H1 (cell line): ENCODE data around the gene IL26. TPM values are rescaled to one million over a fixed set of nuclear protein-coding genes. Genes with fewer than 3 reads are reported as not detected.

Experiments
- CTCF ChIA-PET: fragments of 300-600 bp; sonication (Branson Sonifier 250); formaldehyde crosslinking; loops from one replicate; lab custom pipeline; 2021; ENCODE audit not compliant: partially characterized antibody; lab: Charles Lee
- POLR2A ChIA-PET: fragments of 300-600 bp; sonication (Branson Sonifier 250); formaldehyde crosslinking; loops from one replicate; lab custom pipeline; 2021; ENCODE audit warnings: inconsistent platforms; ENCODE audit not compliant: partially characterized antibody; lab: Charles Lee
- DNase-seq, 2 experiments: peaks; one replicate each; pipeline versions ENCODE4 v3.0.0 to v3.0.0-alpha.2; 2010 to 2022; ENCODE audit warnings: low spot score in 2 of 2, low read depth in 1 of 2, mixed read lengths in 1 of 2
- FAIRE-seq: peaks from 2 replicates; lab custom pipeline; 2011; peaks lifted over from hg19 to GRCh38; lab: Jason Lieb, UNC
- H2AFZ ChIP-seq: 2 replicates; pipeline ENCODE4 v1.8.1; 2012; ENCODE audit warnings: low read length, inconsistent platforms
- H2AK5ac ChIP-seq: 2 replicates; pipeline ENCODE4 v1.6.1; 2013; ENCODE audit warnings: low read depth, low read length
- H2BK120ac ChIP-seq: replicated peaks from 2 replicates; pipeline ENCODE3; 2013; ENCODE audit warnings: low read depth, low read length, inconsistent platforms
- H2BK12ac ChIP-seq: 2 replicates; pipeline ENCODE4 v1.6.1; 2013; ENCODE audit warnings: low read depth, low read length
- H2BK15ac ChIP-seq: 2 replicates; pipeline ENCODE4 v1.6.1; 2013; ENCODE audit warnings: low read length
- H2BK20ac ChIP-seq: 2 replicates; pipeline ENCODE4 v1.6.1; 2013; ENCODE audit warnings: low read length
- H2BK5ac ChIP-seq: 2 replicates; pipeline ENCODE4 v1.6.1; 2013; ENCODE audit warnings: low read depth, low read length
- H3K14ac ChIP-seq: 2 replicates; pipeline ENCODE4 v1.6.1; 2013; ENCODE audit warnings: inconsistent platforms; ENCODE audit not compliant: insufficient read length
- H3K18ac ChIP-seq: 2 replicates; pipeline ENCODE4 v1.6.1; 2013; ENCODE audit warnings: low read length; ENCODE audit errors: extremely low read depth
- H3K23ac ChIP-seq: 2 replicates; pipeline ENCODE4 v1.6.1; 2013; ENCODE audit warnings: inconsistent platforms; ENCODE audit not compliant: insufficient read length
- H3K23me2 ChIP-seq: 2 replicates; pipeline ENCODE4 v1.6.1; 2013; ENCODE audit warnings: low read depth, low read length
- H3K27ac ChIP-seq: 2 replicates; pipeline ENCODE4 v1.6.1; 2011; ENCODE audit warnings: low read depth, low read length, inconsistent platforms
- H3K27me3 ChIP-seq, 4 experiments: replicated peaks in 1 of 4; 1 replicate in 1 of 4; 2 replicates in 3 of 4; pipeline versions ENCODE4 v1.6.1 to v1.8.1; 2011 to 2013; ENCODE audit warnings: low read length in 3 of 4, mild to moderate bottlenecking in 3 of 4, inconsistent platforms in 2 of 4, mixed read lengths in 2 of 4, moderate library complexity in 1 of 4; ENCODE audit not compliant: control insufficient read depth in 3 of 4, insufficient read depth in 3 of 4; ENCODE audit errors: extremely low read depth in 1 of 4
- H3K36me3 ChIP-seq, 4 experiments: 2 replicates each; pipeline versions ENCODE4 v1.6.1 to v1.8.1; 2011 to 2013; ENCODE audit warnings: mild to moderate bottlenecking in 4 of 4, low read length in 3 of 4, moderate library complexity in 2 of 4, control low read depth in 1 of 4, inconsistent platforms in 1 of 4; ENCODE audit not compliant: insufficient read depth in 4 of 4, control insufficient read depth in 2 of 4
- H3K4ac ChIP-seq: replicated peaks from 2 replicates; pipeline ENCODE3; 2013; ENCODE audit warnings: low read length, low read depth, mixed read lengths, inconsistent platforms; ENCODE audit not compliant: insufficient read length
- H3K4me1 ChIP-seq, 4 experiments: replicated peaks in 1 of 4; 1 replicate in 1 of 4; 2 replicates in 3 of 4; pipeline versions ENCODE4 v1.6.1 to v1.8.1; 2011 to 2013; ENCODE audit warnings: low read length in 3 of 4, inconsistent platforms in 2 of 4, mixed read lengths in 1 of 4; ENCODE audit not compliant: insufficient read depth in 4 of 4, control insufficient read depth in 3 of 4
- H3K4me2 ChIP-seq, 2 experiments: 2 replicates each; pipeline versions ENCODE4 v1.6.1 to v1.8.1; 2011 to 2013; ENCODE audit warnings: low read depth in 2 of 2, low read length in 2 of 2, control low read depth in 1 of 2, inconsistent platforms in 1 of 2, mild to moderate bottlenecking in 1 of 2; ENCODE audit not compliant: insufficient read depth in 1 of 2
- H3K4me3 ChIP-seq, 4 experiments: fragments of 200-600, 300-600 bp in 1 of 4; sonication (generic), shearing (Covaris generic), sonication (Bioruptor Twin) in 1 of 4; 2 replicates each; pipeline versions ENCODE4 v1.5.1 to v1.8.1; 2011 to 2016; ENCODE audit warnings: low read length in 4 of 4, low read depth in 3 of 4, control low read depth in 2 of 4, inconsistent platforms in 2 of 4, mild to moderate bottlenecking in 2 of 4, mixed read lengths in 1 of 4, moderate library complexity in 1 of 4; ENCODE audit not compliant: insufficient read depth in 2 of 4; ENCODE audit errors: extremely low read depth in 1 of 4
- H3K56ac ChIP-seq: replicated peaks from 2 replicates; pipeline ENCODE3; 2013; ENCODE audit warnings: low read depth, mild to moderate bottlenecking, mixed read lengths, low read length, inconsistent platforms; ENCODE audit not compliant: insufficient read length
- H3K79me1 ChIP-seq: 2 replicates; pipeline ENCODE4 v1.6.1; 2013; ENCODE audit warnings: low read depth, low read length, control low read depth
- H3K79me2 ChIP-seq, 2 experiments: 2 replicates each; pipeline versions ENCODE4 v1.6.1 to v1.8.1; 2012 to 2013; ENCODE audit warnings: low read length in 2 of 2, mild to moderate bottlenecking in 2 of 2, inconsistent platforms in 1 of 2; ENCODE audit not compliant: insufficient read depth in 2 of 2, control insufficient read depth in 1 of 2
- H3K9ac ChIP-seq, 4 experiments: replicated peaks in 1 of 4; 1 replicate in 1 of 4; 2 replicates in 3 of 4; pipeline versions ENCODE4 v1.6.1 to v1.8.1; 2011 to 2013; ENCODE audit warnings: low read depth in 3 of 4, low read length in 3 of 4, control low read depth in 2 of 4, mild to moderate bottlenecking in 2 of 4, moderate library complexity in 2 of 4, inconsistent platforms in 1 of 4; ENCODE audit errors: extremely low read depth in 1 of 4
- H3K9me3 ChIP-seq, 2 experiments: 2 replicates each; pipeline versions ENCODE4 v1.6.1 to v1.8.1; 2012 to 2013; ENCODE audit warnings: mild to moderate bottlenecking in 2 of 2, moderate library complexity in 2 of 2, control low read depth in 1 of 2, inconsistent platforms in 1 of 2, low read depth in 1 of 2, low read length in 1 of 2, mixed read lengths in 1 of 2; ENCODE audit not compliant: insufficient read depth in 2 of 2
- H4K20me1 ChIP-seq, 2 experiments: replicated peaks in 1 of 2; 2 replicates each; pipeline versions ENCODE3 to v1.8.1; 2011 to 2013; ENCODE audit warnings: inconsistent platforms in 2 of 2, low read length in 2 of 2, mild to moderate bottlenecking in 1 of 2; ENCODE audit not compliant: insufficient read depth in 2 of 2, control insufficient read depth in 1 of 2
- H4K5ac ChIP-seq: 2 replicates; pipeline ENCODE4 v1.6.1; 2013; ENCODE audit warnings: low read length, low read depth, mixed read lengths, inconsistent platforms; ENCODE audit not compliant: insufficient read length
- H4K8ac ChIP-seq: 2 replicates; pipeline ENCODE4 v1.8.0; 2013; ENCODE audit warnings: mild to moderate bottlenecking, moderate library complexity, low read length, inconsistent platforms; ENCODE audit not compliant: insufficient read depth; ENCODE audit errors: extremely low read depth
- H4K91ac ChIP-seq: replicated peaks from 2 replicates; pipeline ENCODE3; 2013; ENCODE audit warnings: low read length, mixed read lengths, inconsistent platforms; ENCODE audit not compliant: insufficient read length
- ASH2L ChIP-seq: fragments of 200-600, 300-600 bp; sonication (generic); IDR thresholded peaks from one replicate; pipeline ENCODE4 v1.7.1; 2017; ENCODE audit warnings: low read length
- ATF3 ChIP-seq: IDR thresholded peaks from 2 replicates; pipeline ENCODE4 v1.6.1; 2011; ENCODE audit warnings: low read depth, mild to moderate bottlenecking, low read length; ENCODE audit not compliant: insufficient read depth
- BCL11A ChIP-seq, 2 experiments: IDR thresholded peaks; one replicate each; pipeline ENCODE4 v1.6.1; 2011; ENCODE audit warnings: low read depth in 2 of 2, low read length in 2 of 2, mild to moderate bottlenecking in 2 of 2
- EGR1 ChIP-seq: IDR thresholded peaks from 2 replicates; pipeline ENCODE4 v1.6.1; 2011; ENCODE audit warnings: low read depth, low read length, borderline replicate concordance
- EP300 ChIP-seq, 2 experiments: IDR thresholded peaks; 1 replicate in 1 of 2; 2 replicates in 1 of 2; pipeline ENCODE4 v1.6.1; 2011 to 2012; ENCODE audit warnings: low read depth in 2 of 2, low read length in 2 of 2, mild to moderate bottlenecking in 2 of 2, borderline replicate concordance in 1 of 2, inconsistent platforms in 1 of 2, moderate library complexity in 1 of 2
- MAX ChIP-seq: IDR thresholded peaks from 2 replicates; pipeline ENCODE4 v1.6.1; 2012; ENCODE audit warnings: inconsistent platforms
- NRF1 ChIP-seq: IDR thresholded peaks from 2 replicates; pipeline ENCODE4 v1.6.1; 2011; ENCODE audit warnings: mild to moderate bottlenecking, low read depth, low read length, improper control_type of control experiment
- RBBP5 ChIP-seq: IDR thresholded peaks from 2 replicates; pipeline ENCODE4 v1.7.1; 2012; ENCODE audit warnings: low read depth, mild to moderate bottlenecking, inconsistent platforms, low read length, moderate library complexity, borderline replicate concordance
- WGBS, 2 experiments: shearing (Covaris generic) in 1 of 2; methylation state at CpG; one replicate each; pipeline versions ENCODE4 v1.1.6 to v1.1.7; 2013 to 2015; ENCODE audit warnings: low lambda C conversion rate in 2 of 2, mixed read lengths in 2 of 2, inconsistent platforms in 1 of 2, low coverage in 1 of 2, missing lambda C conversion rate in 1 of 2; ENCODE audit not compliant: insufficient replicate concordance in 2 of 2, insufficient coverage in 1 of 2, insufficient read length in 1 of 2; ENCODE audit errors: extremely low coverage in 1 of 2, missing lambda C conversion rate in 1 of 2; 5-methylcytosine and 5-hydroxymethylcytosine counted together
- polyA plus RNA-seq, 7 experiments: library from polyadenylated mRNA; depleted of rRNA in 3 of 7; stranded (reverse) in 5 of 7; unstranded in 2 of 7; fragments of >200 nt in 5 of 7; fragments of 200-250 nt in 2 of 7; gene quantifications; 1 replicate in 5 of 7; 2 replicates in 1 of 7; 4 replicates in 1 of 7; pipeline versions ENCODE4 v1.2.1 to v1.2.3, GENCODE V29; 2011 to 2013; ENCODE audit warnings: missing spikeins in 2 of 7, mixed read lengths in 2 of 7
- total RNA-seq: library from RNA; stranded (reverse); fragmentation: NEBNext Ultra II Directional; extraction: Animal tissue kit (Norgen Biotek cat#: 25700); gene quantifications from 2 replicates; pipeline ENCODE4 v1.2.1, GENCODE V29; 2021

IL26 gene
- total and polyA plus RNA-seq, 2 of the 8 experiments (the other 6 are each of a cell fraction or from before 2014, with no cell fraction given) = not detected

GRCh38 chr12:68229956-68230355, 4.3 kb upstream of the IL26 start:
- Histone ChIP-seq H3K79me2 (no peaks in the 10 kb centered on the region), H3K23me2 (no peaks in the 10 kb centered on the region), H3K27ac (no peak overlapping the region; the same call in 1 of the 2 replicates), H2AK5ac (no peak overlapping the region), H4K5ac (no peak overlapping the region), H3K14ac (no peak overlapping the region), H3K18ac (no peak overlapping the region), H3K27me3 (no peaks in the 10 kb centered on the region), H3K4me2 (no peak overlapping the region), H4K91ac (no peak overlapping the region), H3K79me1 (no peaks in the 10 kb centered on the region; the same call in 1 of the 2 replicates), H3K4me1 (no peaks in the 10 kb centered on the region), H2BK120ac (no peak overlapping the region), H3K4me3 (no peak overlapping the region), H4K20me1 (no peaks in the 10 kb centered on the region), H2BK15ac (no peak overlapping the region), H2BK5ac (no peak overlapping the region), H3K56ac (no peak overlapping the region), H3K9ac (no peak overlapping the region), H2BK12ac (no peak overlapping the region), H3K36me3 (no peaks in the 10 kb centered on the region), H3K4ac (no peak overlapping the region), H2BK20ac (no peak overlapping the region), H3K23ac (no peak overlapping the region), H2AFZ (no peak overlapping the region), H4K8ac (no peak overlapping the region), H3K9me3 (no peaks in the 10 kb centered on the region)
- TF ChIP-seq ATF3 (no peak), NRF1 (no peak), EGR1 (no peak), BCL11A (IDR thresholded peaks at IDR 0.05; ENCODE audit: low read depth in 2 of 2, low read length in 2 of 2) (no peak), ASH2L (no peak), RBBP5 (no peak), EP300 (IDR thresholded peaks at IDR 0.05; ENCODE audit: borderline replicate concordance in 1 of 2, low read depth in 2 of 2, low read length in 2 of 2) (no peak), MAX (no peak)
- DNase-seq = no peak
- ChIA-PET POLR2A (no interaction called here), CTCF (no interaction called here)
- FAIRE-seq = no peak
- 93% methylated on average over 2 of the region's 2 CpGs; no CpG with 5 or more reads in 1 of the 2 experiments for WGBS, 2 experiments
